ENCODE data around the gene MIER1. TPM values are rescaled to one million over a fixed set of nuclear protein-coding genes. Genes with fewer than 3 reads are reported as not detected.
A peak's percentile ranks its signal among the peaks of the same experiment; 100 is the strongest.

The MIER1 gene
- total RNA-seq, 1 donor from 2014 or later, result 29.7 TPM

GRCh38 chr1:66985835-66986234 lies 61.0 kb downstream of the MIER1 start:
- H3K9ac ChIP-seq (ENCODE audit: low read depth in 1 of 3, low read length in 3 of 3), result no peak overlapping the region
- peaks cover 0 to 9% (median 0%) of the 10 kb centered on the region in 3 donors for H3K4me1 ChIP-seq (ENCODE audit: control insufficient read depth in 3 of 3, insufficient read depth in 3 of 3, low read length in 3 of 3)
- H3K4me3 ChIP-seq (ENCODE audit: low read length in 3 of 3), result no peak overlapping the region
- no peak overlapping the region for H3K27ac ChIP-seq (ENCODE audit: low read depth, low read length)
- H3K27me3 ChIP-seq (ENCODE audit: control insufficient read depth in 3 of 3, insufficient read depth in 3 of 3, low read length in 3 of 3), result no peaks in the 10 kb centered on the region
- H3K9me3 ChIP-seq (ENCODE audit: control insufficient read depth in 3 of 3, low read length in 3 of 3), result no peaks in the 10 kb centered on the region
- peaks cover 0 to 36% (median 25%) of the 10 kb centered on the region in 3 donors for H3K36me3 ChIP-seq (ENCODE audit: control insufficient read depth in 3 of 3, insufficient read depth in 3 of 3, low read length in 3 of 3)

- no peak overlapping the region for H3K27ac ChIP-seq (ENCODE audit: low read depth, low read length)
- H3K36me3 ChIP-seq (ENCODE audit: control insufficient read depth in 3 of 3, insufficient read depth in 3 of 3, low read length in 3 of 3), result peaks cover 0 to 16% (median 14%) of the 10 kb centered on the region in 3 donors
- no peaks in the 10 kb centered on the region for H3K27me3 ChIP-seq (ENCODE audit: control insufficient read depth in 3 of 3, insufficient read depth in 3 of 3, low read length in 3 of 3)
- H3K4me3 ChIP-seq (ENCODE audit: low read length in 3 of 3), result no peak overlapping the region
- no peaks in the 10 kb centered on the region for H3K9me3 ChIP-seq (ENCODE audit: control insufficient read depth in 3 of 3, low read length in 3 of 3)
- no peaks in the 10 kb centered on the region for H3K4me1 ChIP-seq (ENCODE audit: control insufficient read depth in 3 of 3, insufficient read depth in 3 of 3, low read length in 3 of 3)
- H3K9ac ChIP-seq (ENCODE audit: low read depth in 1 of 3, low read length in 3 of 3), result no peak overlapping the region
Observed at GRCh38 chr1:66993076-66993475, 68.3 kb downstream of the MIER1 start.

- Histone ChIP-seq H3K27ac (ENCODE audit: low read depth, low read length) (no peak overlapping the region), H3K27me3 (ENCODE audit: control insufficient read depth in 3 of 3, insufficient read depth in 3 of 3, low read length in 3 of 3) (no peaks in the 10 kb centered on the region), H3K4me3 (ENCODE audit: low read length in 3 of 3) (no peak overlapping the region), H3K4me1 (ENCODE audit: control insufficient read depth in 3 of 3, insufficient read depth in 3 of 3, low read length in 3 of 3) (peaks cover 0 to under 1% (median 0%) of the 10 kb centered on the region in 3 donors), H3K9me3 (ENCODE audit: control insufficient read depth in 3 of 3, low read length in 3 of 3) (no peaks in the 10 kb centered on the region), H3K36me3 (ENCODE audit: control insufficient read depth in 3 of 3, insufficient read depth in 3 of 3, low read length in 3 of 3) (peaks cover 0 to 8% (median 5%) of the 10 kb centered on the region in 3 donors), H3K9ac (ENCODE audit: low read depth in 1 of 3, low read length in 3 of 3) (no peak overlapping the region)
Observed at GRCh38 chr1:66996018-66996682, 71.4 kb downstream of the MIER1 start.

- Histone ChIP-seq H3K27me3 (ENCODE audit: control insufficient read depth in 3 of 3, insufficient read depth in 3 of 3, low read length in 3 of 3) (no peaks in the 10 kb centered on the region), H3K9me3 (ENCODE audit: control insufficient read depth in 3 of 3, low read length in 3 of 3) (no peaks in the 10 kb centered on the region), H3K27ac (ENCODE audit: low read depth, low read length) (no peak overlapping the region), H3K4me1 (ENCODE audit: control insufficient read depth in 3 of 3, insufficient read depth in 3 of 3, low read length in 3 of 3) (peaks cover 3 to 15% (median 11%) of the 10 kb centered on the region in 3 donors), H3K36me3 (ENCODE audit: control insufficient read depth in 3 of 3, insufficient read depth in 3 of 3, low read length in 3 of 3) (peaks cover 0 to 15% (median under 1%) of the 10 kb centered on the region in 3 donors), H3K9ac (ENCODE audit: low read depth in 1 of 3, low read length in 3 of 3) (no peak overlapping the region), H3K4me3 (ENCODE audit: low read length in 3 of 3) (no peak overlapping the region)
Observed at GRCh38 chr1:66998972-66999371, 74.2 kb downstream of the MIER1 start.

- Histone ChIP-seq H3K27ac (ENCODE audit: low read depth, low read length) (no peak overlapping the region), H3K36me3 (ENCODE audit: control insufficient read depth in 3 of 3, insufficient read depth in 3 of 3, low read length in 3 of 3) (peaks cover 0 to 15% (median 0%) of the 10 kb centered on the region in 3 donors), H3K9ac (ENCODE audit: low read depth in 1 of 3, low read length in 3 of 3) (no peak overlapping the region), H3K4me3 (ENCODE audit: low read length in 3 of 3) (no peak overlapping the region), H3K4me1 (ENCODE audit: control insufficient read depth in 3 of 3, insufficient read depth in 3 of 3, low read length in 3 of 3) (peaks cover 3 to 17% (median 11%) of the 10 kb centered on the region in 3 donors), H3K9me3 (ENCODE audit: control insufficient read depth in 3 of 3, low read length in 3 of 3) (no peaks in the 10 kb centered on the region), H3K27me3 (ENCODE audit: control insufficient read depth in 3 of 3, insufficient read depth in 3 of 3, low read length in 3 of 3) (no peaks in the 10 kb centered on the region)
Observed at GRCh38 chr1:66999640-67000400, 75.0 kb downstream of the MIER1 start.

GRCh38 chr1:67001682-67002425 lies 77.1 kb downstream of the MIER1 start:
- Histone ChIP-seq H3K4me1 (ENCODE audit: control insufficient read depth in 3 of 3, insufficient read depth in 3 of 3, low read length in 3 of 3) (peaks cover 3 to 25% (median 14%) of the 10 kb centered on the region in 3 donors), H3K9me3 (ENCODE audit: control insufficient read depth in 3 of 3, low read length in 3 of 3) (no peaks in the 10 kb centered on the region), H3K27me3 (ENCODE audit: control insufficient read depth in 3 of 3, insufficient read depth in 3 of 3, low read length in 3 of 3) (no peaks in the 10 kb centered on the region), H3K27ac (ENCODE audit: low read depth, low read length) (peak overlapping the region; percentile 8), H3K36me3 (ENCODE audit: control insufficient read depth in 3 of 3, insufficient read depth in 3 of 3, low read length in 3 of 3) (peaks cover 0 to 15% (median 0%) of the 10 kb centered on the region in 3 donors), H3K4me3 (ENCODE audit: low read length in 3 of 3) (no peak overlapping the region), H3K9ac (ENCODE audit: low read depth in 1 of 3, low read length in 3 of 3) (no peak overlapping the region)

- Histone ChIP-seq H3K4me3 (ENCODE audit: low read length in 3 of 3) (no peak overlapping the region), H3K9ac (ENCODE audit: low read depth in 1 of 3, low read length in 3 of 3) (no peak overlapping the region), H3K36me3 (ENCODE audit: control insufficient read depth in 3 of 3, insufficient read depth in 3 of 3, low read length in 3 of 3) (peaks cover 0 to 13% (median 0%) of the 10 kb centered on the region in 3 donors), H3K27ac (ENCODE audit: low read depth, low read length) (no peak overlapping the region), H3K27me3 (ENCODE audit: control insufficient read depth in 3 of 3, insufficient read depth in 3 of 3, low read length in 3 of 3) (no peaks in the 10 kb centered on the region), H3K9me3 (ENCODE audit: control insufficient read depth in 3 of 3, low read length in 3 of 3) (no peaks in the 10 kb centered on the region), H3K4me1 (ENCODE audit: control insufficient read depth in 3 of 3, insufficient read depth in 3 of 3, low read length in 3 of 3) (peaks cover 3 to 25% (median 14%) of the 10 kb centered on the region in 3 donors)
Observed at GRCh38 chr1:67004176-67004575, 79.4 kb downstream of the MIER1 start.

- no peaks in the 10 kb centered on the region for H3K27me3 ChIP-seq (ENCODE audit: control insufficient read depth in 3 of 3, insufficient read depth in 3 of 3, low read length in 3 of 3)
- no peaks in the 10 kb centered on the region for H3K9me3 ChIP-seq (ENCODE audit: control insufficient read depth in 3 of 3, low read length in 3 of 3)
- no peak overlapping the region for H3K4me3 ChIP-seq (ENCODE audit: low read length in 3 of 3)
- peaks cover 0 to 19% (median 0%) of the 10 kb centered on the region in 3 donors for H3K36me3 ChIP-seq (ENCODE audit: control insufficient read depth in 3 of 3, insufficient read depth in 3 of 3, low read length in 3 of 3)
- no peak overlapping the region for H3K9ac ChIP-seq (ENCODE audit: low read depth in 1 of 3, low read length in 3 of 3)
- H3K27ac ChIP-seq (ENCODE audit: low read depth, low read length), result no peak overlapping the region
- H3K4me1 ChIP-seq (ENCODE audit: control insufficient read depth in 3 of 3, insufficient read depth in 3 of 3, low read length in 3 of 3), result peaks cover 3 to 25% (median 14%) of the 10 kb centered on the region in 3 donors
Observed at GRCh38 chr1:67005068-67005467, 80.3 kb downstream of the MIER1 start.

- no peaks in the 10 kb centered on the region for H3K9me3 ChIP-seq (ENCODE audit: control insufficient read depth in 3 of 3, low read length in 3 of 3)
- H3K4me3 ChIP-seq (ENCODE audit: low read length in 3 of 3), result no peak overlapping the region
- H3K36me3 ChIP-seq (ENCODE audit: control insufficient read depth in 3 of 3, insufficient read depth in 3 of 3, low read length in 3 of 3), result peaks cover 0 to 16% (median 5%) of the 10 kb centered on the region in 3 donors
- no peak overlapping the region for H3K27ac ChIP-seq (ENCODE audit: low read depth, low read length)
- no peaks in the 10 kb centered on the region for H3K27me3 ChIP-seq (ENCODE audit: control insufficient read depth in 3 of 3, insufficient read depth in 3 of 3, low read length in 3 of 3)
- H3K4me1 ChIP-seq (ENCODE audit: control insufficient read depth in 3 of 3, insufficient read depth in 3 of 3, low read length in 3 of 3), result peaks cover 0 to 8% (median 3%) of the 10 kb centered on the region in 3 donors
- H3K9ac ChIP-seq (ENCODE audit: low read depth in 1 of 3, low read length in 3 of 3), result no peak overlapping the region
Observed at GRCh38 chr1:67009792-67010191, 85.0 kb downstream of the MIER1 start.

All from skeletal muscle tissue (tissue), 4 donors.